ENCODE measurements around the gene KCTD10. TPM values are rescaled to one million over a fixed set of nuclear protein-coding genes. Genes with fewer than 3 reads are reported as not detected.

Gene KCTD10
- total and polyA plus RNA-seq, 7 donors: 7.4 to 21.8 (median 16.0) TPM

- Histone ChIP-seq H3K4me1 (no peaks in the 10 kb centered on the region), H3K27me3 (ENCODE audit: insufficient read depth in 3 of 3, low read length in 2 of 3) (no peaks in the 10 kb centered on the region), H3K4me3 (no peak overlapping the region), H3K27ac (no peak overlapping the region), H3K36me3 (ENCODE audit: insufficient read depth in 1 of 2, low read depth in 1 of 2) (peaks cover 7 to 68% of the 10 kb centered on the region in 2 donors), H3K9me3 (no peaks in the 10 kb centered on the region)
- no peak for DNase-seq
- TF ChIP-seq CTCF (IDR thresholded peaks at IDR 0.05): no peak
- intact Hi-C loops (cut with DNase I): no loop called here
- 79 to 82% (median 82%) methylated on average over 9 of the region's 9 CpGs for WGBS, 3 donors
- no peak for ATAC-seq
Observed at GRCh38 chr12:109447482-109447881, 29.6 kb downstream of the KCTD10 start.

GRCh38 chr12:109446869-109447268 is 30.2 kb downstream of the KCTD10 start:
- Histone ChIP-seq H3K4me3 (no peak overlapping the region), H3K9me3 (no peaks in the 10 kb centered on the region), H3K27ac (no peak overlapping the region), H3K4me1 (no peaks in the 10 kb centered on the region), H3K27me3 (ENCODE audit: insufficient read depth in 3 of 3, low read length in 2 of 3) (no peaks in the 10 kb centered on the region), H3K36me3 (ENCODE audit: insufficient read depth in 1 of 2, low read depth in 1 of 2) (peaks cover 7 to 62% of the 10 kb centered on the region in 2 donors)
- 79 to 83% (median 80%) methylated on average over 8 of the region's 8 CpGs for WGBS, 3 donors
- DNase-seq (no peak), ATAC-seq (no peak)
- no peak for TF ChIP-seq CTCF (IDR thresholded peaks at IDR 0.05)
- intact Hi-C loops (cut with DNase I): no loop called here

- Histone ChIP-seq H3K27me3 (ENCODE audit: insufficient read depth in 3 of 3, low read length in 2 of 3) (no peaks in the 10 kb centered on the region), H3K4me3 (no peak overlapping the region), H3K36me3 (ENCODE audit: insufficient read depth in 1 of 2, low read depth in 1 of 2) (peaks cover 3 to 45% of the 10 kb centered on the region in 2 donors), H3K4me1 (no peaks in the 10 kb centered on the region), H3K9me3 (no peaks in the 10 kb centered on the region), H3K27ac (no peak overlapping the region)
- intact Hi-C loops (cut with DNase I): no loop called here
- DNase-seq (no peak), ATAC-seq (no peak)
- 78 to 93% (median 90%) methylated on average over 2 of the region's 2 CpGs for WGBS, 3 donors
- TF ChIP-seq CTCF (IDR thresholded peaks at IDR 0.05): no peak
Observed at GRCh38 chr12:109445191-109445609, 31.9 kb downstream of the KCTD10 start.

GRCh38 chr12:109444259-109444658 is 32.8 kb downstream of the KCTD10 start:
- DNase-seq: no peak
- no peak overlapping the region for H3K4me3 ChIP-seq
- WGBS, 3 donors: 52 to 56% (median 55%) methylated on average over 6 of the region's 6 CpGs
- H3K27me3 ChIP-seq (ENCODE audit: insufficient read depth in 3 of 3, low read length in 2 of 3): no peaks in the 10 kb centered on the region
- peak in 1 of 4 donors; percentile 27 for ATAC-seq
- no peaks in the 10 kb centered on the region for H3K4me1 ChIP-seq
- H3K27ac ChIP-seq: no peak overlapping the region
- TF ChIP-seq CTCF (IDR thresholded peaks at IDR 0.05): no peak
- no peaks in the 10 kb centered on the region for H3K9me3 ChIP-seq
- peaks cover 3 to 44% of the 10 kb centered on the region in 2 donors for H3K36me3 ChIP-seq (ENCODE audit: insufficient read depth in 1 of 2, low read depth in 1 of 2)
- intact Hi-C loops (cut with DNase I): no loop called here

GRCh38 chr12:109443794-109444193 is 33.3 kb downstream of the KCTD10 start:
- Histone ChIP-seq H3K27ac (no peak overlapping the region), H3K9me3 (no peaks in the 10 kb centered on the region), H3K4me3 (no peak overlapping the region), H3K4me1 (no peaks in the 10 kb centered on the region), H3K36me3 (ENCODE audit: insufficient read depth in 1 of 2, low read depth in 1 of 2) (peaks cover 3 to 40% of the 10 kb centered on the region in 2 donors), H3K27me3 (ENCODE audit: insufficient read depth in 3 of 3, low read length in 2 of 3) (no peaks in the 10 kb centered on the region)
- intact Hi-C loops (cut with DNase I): no loop called here
- DNase-seq (no peak), ATAC-seq (peak in 3 of 4 donors; percentile 32 to 69 (median 54))
- no peak for TF ChIP-seq CTCF (IDR thresholded peaks at IDR 0.05)
- WGBS, 3 donors: 45 to 77% (median 59%) methylated on average over 5 of the region's 5 CpGs
